Measurements from ENCODE around the gene TFPI2.

Gene TFPI2

DNA sequence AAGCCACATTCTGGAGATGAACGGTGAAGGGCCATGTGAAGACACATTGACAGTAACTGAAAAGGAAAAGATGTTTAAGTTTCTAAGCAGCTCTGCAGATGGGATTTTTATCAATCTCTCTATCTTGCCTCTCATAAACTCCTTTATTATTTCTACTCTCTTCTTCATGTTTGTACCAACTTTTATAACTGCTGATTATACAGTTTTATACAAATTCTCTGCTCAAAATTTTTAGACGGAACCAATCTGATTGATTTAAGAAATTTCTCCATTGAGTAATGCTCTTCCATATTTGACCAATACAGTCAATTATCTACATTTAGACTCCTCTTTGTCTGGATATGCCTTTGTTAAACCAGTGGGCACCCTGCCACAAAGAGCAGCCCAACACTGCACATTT, 31.7 kb downstream of the TFPI2 start:
- Histone ChIP-seq H3K9me3 (ENCODE audit: severe bottlenecking) (no peaks in the 10 kb centered on the region), H3K4me1 (ENCODE audit: insufficient read depth, poor library complexity, severe bottlenecking) (peaks cover 50% of the 10 kb centered on the region), H3K36me3 (ENCODE audit: low read depth) (no peaks in the 10 kb centered on the region), H3K27me3 (ENCODE audit: insufficient read depth, poor library complexity, severe bottlenecking) (no peaks in the 10 kb centered on the region), H3K4me3 (ENCODE audit: severe bottlenecking) (no peak overlapping the region), H3K27ac (ENCODE audit: poor library complexity, severe bottlenecking) (no peak overlapping the region)
- TF ChIP-seq, protein P1, sequence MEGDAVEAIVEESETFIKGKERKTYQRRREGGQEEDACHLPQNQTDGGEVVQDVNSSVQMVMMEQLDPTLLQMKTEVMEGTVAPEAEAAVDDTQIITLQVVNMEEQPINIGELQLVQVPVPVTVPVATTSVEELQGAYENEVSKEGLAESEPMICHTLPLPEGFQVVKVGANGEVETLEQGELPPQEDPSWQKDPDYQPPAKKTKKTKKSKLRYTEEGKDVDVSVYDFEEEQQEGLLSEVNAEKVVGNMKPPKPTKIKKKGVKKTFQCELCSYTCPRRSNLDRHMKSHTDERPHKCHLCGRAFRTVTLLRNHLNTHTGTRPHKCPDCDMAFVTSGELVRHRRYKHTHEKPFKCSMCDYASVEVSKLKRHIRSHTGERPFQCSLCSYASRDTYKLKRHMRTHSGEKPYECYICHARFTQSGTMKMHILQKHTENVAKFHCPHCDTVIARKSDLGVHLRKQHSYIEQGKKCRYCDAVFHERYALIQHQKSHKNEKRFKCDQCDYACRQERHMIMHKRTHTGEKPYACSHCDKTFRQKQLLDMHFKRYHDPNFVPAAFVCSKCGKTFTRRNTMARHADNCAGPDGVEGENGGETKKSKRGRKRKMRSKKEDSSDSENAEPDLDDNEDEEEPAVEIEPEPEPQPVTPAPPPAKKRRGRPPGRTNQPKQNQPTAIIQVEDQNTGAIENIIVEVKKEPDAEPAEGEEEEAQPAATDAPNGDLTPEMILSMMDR (IDR thresholded peaks at IDR 0.05; ENCODE audit: poor library complexity, severe bottlenecking): no peak
- no peak for DNase-seq (ENCODE audit: low spot score)
- no peak for ATAC-seq (ENCODE audit: low read depth)

DNA sequence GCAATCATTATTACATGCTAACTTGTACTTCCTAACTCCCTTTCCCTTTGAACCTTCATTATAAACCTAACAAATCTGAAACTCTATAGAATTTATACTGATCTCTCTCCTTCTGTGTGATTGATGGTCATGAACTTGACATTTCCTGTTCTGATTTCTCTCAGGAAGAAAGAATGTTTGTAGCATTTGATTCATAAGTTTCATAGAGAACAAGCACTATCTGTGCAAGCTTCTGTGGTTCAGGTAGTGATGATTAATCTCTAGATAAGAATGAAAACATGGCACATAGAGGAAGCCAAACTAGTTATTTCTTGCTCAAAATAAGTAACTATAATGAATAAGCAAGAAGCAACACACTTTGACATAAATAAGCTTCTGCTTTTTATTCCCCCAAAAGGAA, 34.2 kb downstream of the TFPI2 start:
- ATAC-seq (ENCODE audit: low read depth) (peak; percentile 89), DNase-seq (ENCODE audit: low spot score) (no peak)
- H3K36me3 ChIP-seq (ENCODE audit: low read depth): no peaks in the 10 kb centered on the region

DNA sequence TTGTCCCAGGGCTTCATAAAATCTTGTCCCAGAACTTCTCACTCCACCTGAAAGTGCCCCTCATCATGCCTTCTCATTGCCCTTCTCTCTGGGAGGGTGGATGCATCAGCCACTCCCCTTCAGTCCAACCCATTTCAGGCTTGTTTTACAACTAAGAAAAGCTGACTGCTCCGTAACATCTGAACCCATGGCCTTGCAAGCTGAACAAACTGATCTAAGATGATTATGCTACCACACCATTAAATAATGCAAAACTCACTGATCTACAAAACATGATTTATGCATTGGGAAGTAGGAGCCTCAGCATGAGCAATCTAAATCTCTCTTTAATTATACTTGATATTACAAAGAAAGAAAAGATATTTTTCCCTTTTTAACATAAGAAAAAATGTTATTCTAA, 34.8 kb downstream of the TFPI2 start:
- H3K9me3 ChIP-seq (ENCODE audit: severe bottlenecking): no peaks in the 10 kb centered on the region
- peak overlapping the region; percentile 86 for H3K27ac ChIP-seq (ENCODE audit: poor library complexity, severe bottlenecking)
- H3K36me3 ChIP-seq (ENCODE audit: low read depth): no peaks in the 10 kb centered on the region
- TF ChIP-seq, protein P1 (IDR thresholded peaks at IDR 0.05; ENCODE audit: poor library complexity, severe bottlenecking): no peak
- ATAC-seq (ENCODE audit: low read depth): no peak
- no peak for DNase-seq (ENCODE audit: low spot score)
- no peak overlapping the region for H3K4me3 ChIP-seq (ENCODE audit: severe bottlenecking)
- no peaks in the 10 kb centered on the region for H3K27me3 ChIP-seq (ENCODE audit: insufficient read depth, poor library complexity, severe bottlenecking)
- H3K4me1 ChIP-seq (ENCODE audit: insufficient read depth, poor library complexity, severe bottlenecking): peaks cover 47% of the 10 kb centered on the region

More for the DNA sequence above, 34.2 kb downstream of the TFPI2 start:
- Histone ChIP-seq H3K27ac (ENCODE audit: poor library complexity, severe bottlenecking) (peak overlapping the region; percentile 86), H3K9me3 (ENCODE audit: severe bottlenecking) (no peaks in the 10 kb centered on the region), H3K27me3 (ENCODE audit: insufficient read depth, poor library complexity, severe bottlenecking) (no peaks in the 10 kb centered on the region), H3K4me1 (ENCODE audit: insufficient read depth, poor library complexity, severe bottlenecking) (peaks cover 49% of the 10 kb centered on the region), H3K4me3 (ENCODE audit: severe bottlenecking) (no peak overlapping the region)
- TF ChIP-seq, protein P1 (IDR thresholded peaks at IDR 0.05; ENCODE audit: poor library complexity, severe bottlenecking): no peak

DNA sequence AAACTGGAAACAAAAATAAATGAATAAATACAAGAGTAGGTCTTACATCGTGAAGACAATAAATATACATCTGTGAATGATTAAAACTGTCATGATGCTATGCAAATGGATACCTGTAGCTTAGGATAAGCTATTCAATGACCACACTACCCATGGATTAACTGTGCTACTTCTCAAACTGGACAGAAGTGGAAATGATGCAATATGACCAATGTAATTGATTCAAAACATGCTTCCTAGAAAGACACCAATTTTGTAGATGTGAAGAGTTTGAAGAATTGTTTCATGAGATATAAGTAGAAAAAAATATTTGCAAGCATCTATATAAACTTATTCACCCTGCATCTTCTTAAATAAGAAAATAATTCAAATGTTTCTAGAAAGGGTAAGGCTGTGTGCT, 36.1 kb downstream of the TFPI2 start:
- Histone ChIP-seq H3K4me1 (ENCODE audit: insufficient read depth, poor library complexity, severe bottlenecking) (peaks cover 35% of the 10 kb centered on the region), H3K36me3 (ENCODE audit: low read depth) (no peaks in the 10 kb centered on the region), H3K27me3 (ENCODE audit: insufficient read depth, poor library complexity, severe bottlenecking) (no peaks in the 10 kb centered on the region), H3K9me3 (ENCODE audit: severe bottlenecking) (no peaks in the 10 kb centered on the region), H3K27ac (ENCODE audit: poor library complexity, severe bottlenecking) (no peak overlapping the region), H3K4me3 (ENCODE audit: severe bottlenecking) (no peak overlapping the region)
- ATAC-seq (ENCODE audit: low read depth) (no peak), DNase-seq (ENCODE audit: low spot score) (no peak)
- TF ChIP-seq, protein P1 (IDR thresholded peaks at IDR 0.05; ENCODE audit: poor library complexity, severe bottlenecking): no peak

GRCh38 chr7:93851536-93851935, 39.0 kb downstream of the TFPI2 start:
- ATAC-seq (ENCODE audit: low read depth) (peak; percentile 62), DNase-seq (ENCODE audit: low spot score) (no peak)
- TF ChIP-seq, protein P1 (IDR thresholded peaks at IDR 0.05; ENCODE audit: poor library complexity, severe bottlenecking): no peak
- H3K36me3 ChIP-seq (ENCODE audit: low read depth): no peaks in the 10 kb centered on the region
- H3K4me1 ChIP-seq (ENCODE audit: insufficient read depth, poor library complexity, severe bottlenecking): peaks cover 25% of the 10 kb centered on the region
- H3K4me3 ChIP-seq (ENCODE audit: severe bottlenecking): no peak overlapping the region
- H3K9me3 ChIP-seq (ENCODE audit: severe bottlenecking): no peaks in the 10 kb centered on the region
- peak overlapping the region; percentile 45 for H3K27ac ChIP-seq (ENCODE audit: poor library complexity, severe bottlenecking)
- no peaks in the 10 kb centered on the region for H3K27me3 ChIP-seq (ENCODE audit: insufficient read depth, poor library complexity, severe bottlenecking)
